Left ventricle myocardium inferior (tissue), 1 donor: Measurements from ENCODE around the gene TNIP1. TPM values are rescaled to one million over a fixed set of nuclear protein-coding genes. Genes with fewer than 3 reads are reported as not detected.

Source experiments
- DNase-seq: peaks from one replicate; pipeline ENCODE4 v3.0.0-alpha.2; 2020
- H3K27ac ChIP-seq: fragments of 200-600 bp; replicated peaks from 2 replicates; pipeline ENCODE4 v1.8.0; 2021
- H3K27me3 ChIP-seq: fragments of 200-600 bp; 2 replicates; pipeline ENCODE4 v1.8.0; 2021; ENCODE audit warnings: low read depth
- H3K36me3 ChIP-seq: fragments of 200-600 bp; 2 replicates; pipeline ENCODE4 v1.8.0; 2021
- H3K4me1 ChIP-seq: fragments of 200-600 bp; 2 replicates; pipeline ENCODE4 v1.8.0; 2021
- H3K4me3 ChIP-seq: fragments of 200-600 bp; 2 replicates; pipeline ENCODE4 v1.8.0; 2021; ENCODE audit warnings: mild to moderate bottlenecking, moderate library complexity
- H3K9me3 ChIP-seq: fragments of 200-600 bp; replicated peaks from 2 replicates; pipeline ENCODE4 v1.8.0; 2021
- intact Hi-C: fragments of 100-400 bp; cut with micrococcal nuclease; formaldehyde crosslinking; loops from one replicate; pipeline ENCODE4 v1.11.0; 2022
- total RNA-seq: library from RNA; stranded (reverse); fragmentation: NEBNext Ultra II Directional; extraction: Animal tissue kit (Norgen Biotek cat#: 25700); gene quantifications from one replicate; pipeline ENCODE4 v1.2.1, GENCODE V29; 2021
- TF ChIP-seq, protein P1 (sequence below): fragments of 200-600 bp; IDR thresholded peaks from 2 replicates; pipeline ENCODE4 v1.8.0; 2021; ENCODE audit warnings: antibody characterized with exemption, mild to moderate bottlenecking, borderline replicate concordance
- donor health status: DM: no; HTN: yes; CAD: no; lungs with severe emphysema.

Gene TNIP1
- total RNA-seq, 1 donor from 2014 or later = 131 TPM

DNA sequence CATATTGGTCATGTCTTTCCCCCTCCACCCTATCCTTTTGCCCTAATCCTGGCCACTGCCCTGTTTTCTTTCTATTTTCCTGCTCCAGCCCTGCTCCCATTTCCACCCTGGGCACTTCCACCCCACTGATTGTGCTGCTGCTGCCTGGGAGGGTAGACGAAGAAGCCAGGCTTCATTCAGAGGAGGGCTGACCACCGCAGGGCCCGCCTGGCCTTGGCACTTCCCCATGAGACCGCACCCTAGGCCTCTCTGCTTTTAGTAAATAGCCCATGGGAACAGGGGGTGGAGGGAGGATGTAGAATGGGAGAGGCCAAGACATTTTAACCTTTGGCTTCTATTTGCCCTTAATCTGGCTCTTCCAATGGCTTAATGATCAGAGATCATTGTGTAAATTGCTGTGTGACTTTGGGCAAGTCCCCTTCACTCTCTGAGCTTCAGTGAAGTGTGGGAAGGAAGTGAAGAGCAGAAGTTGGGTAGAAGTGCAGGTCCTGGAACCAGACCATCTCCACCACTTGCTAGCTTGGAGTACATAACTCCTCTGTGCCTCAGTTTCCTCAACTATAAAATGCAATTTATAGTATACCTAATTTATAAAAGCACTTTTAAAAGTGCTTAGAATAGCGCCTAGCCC, 74.0 kb downstream of the TNIP1 start:
- Histone ChIP-seq H3K27me3 (no peaks in the 10 kb centered on the region), H3K4me3 (peak overlapping the region; percentile 32), H3K36me3 (no peaks in the 10 kb centered on the region), H3K4me1 (peaks cover 57% of the 10 kb centered on the region), H3K27ac (peak overlapping the region; percentile 90), H3K9me3 (no peaks in the 10 kb centered on the region)
- TF ChIP-seq, protein P1, sequence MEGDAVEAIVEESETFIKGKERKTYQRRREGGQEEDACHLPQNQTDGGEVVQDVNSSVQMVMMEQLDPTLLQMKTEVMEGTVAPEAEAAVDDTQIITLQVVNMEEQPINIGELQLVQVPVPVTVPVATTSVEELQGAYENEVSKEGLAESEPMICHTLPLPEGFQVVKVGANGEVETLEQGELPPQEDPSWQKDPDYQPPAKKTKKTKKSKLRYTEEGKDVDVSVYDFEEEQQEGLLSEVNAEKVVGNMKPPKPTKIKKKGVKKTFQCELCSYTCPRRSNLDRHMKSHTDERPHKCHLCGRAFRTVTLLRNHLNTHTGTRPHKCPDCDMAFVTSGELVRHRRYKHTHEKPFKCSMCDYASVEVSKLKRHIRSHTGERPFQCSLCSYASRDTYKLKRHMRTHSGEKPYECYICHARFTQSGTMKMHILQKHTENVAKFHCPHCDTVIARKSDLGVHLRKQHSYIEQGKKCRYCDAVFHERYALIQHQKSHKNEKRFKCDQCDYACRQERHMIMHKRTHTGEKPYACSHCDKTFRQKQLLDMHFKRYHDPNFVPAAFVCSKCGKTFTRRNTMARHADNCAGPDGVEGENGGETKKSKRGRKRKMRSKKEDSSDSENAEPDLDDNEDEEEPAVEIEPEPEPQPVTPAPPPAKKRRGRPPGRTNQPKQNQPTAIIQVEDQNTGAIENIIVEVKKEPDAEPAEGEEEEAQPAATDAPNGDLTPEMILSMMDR = no peak
- intact Hi-C loops = no loop called here
- peak; percentile 42 for DNase-seq

DNA sequence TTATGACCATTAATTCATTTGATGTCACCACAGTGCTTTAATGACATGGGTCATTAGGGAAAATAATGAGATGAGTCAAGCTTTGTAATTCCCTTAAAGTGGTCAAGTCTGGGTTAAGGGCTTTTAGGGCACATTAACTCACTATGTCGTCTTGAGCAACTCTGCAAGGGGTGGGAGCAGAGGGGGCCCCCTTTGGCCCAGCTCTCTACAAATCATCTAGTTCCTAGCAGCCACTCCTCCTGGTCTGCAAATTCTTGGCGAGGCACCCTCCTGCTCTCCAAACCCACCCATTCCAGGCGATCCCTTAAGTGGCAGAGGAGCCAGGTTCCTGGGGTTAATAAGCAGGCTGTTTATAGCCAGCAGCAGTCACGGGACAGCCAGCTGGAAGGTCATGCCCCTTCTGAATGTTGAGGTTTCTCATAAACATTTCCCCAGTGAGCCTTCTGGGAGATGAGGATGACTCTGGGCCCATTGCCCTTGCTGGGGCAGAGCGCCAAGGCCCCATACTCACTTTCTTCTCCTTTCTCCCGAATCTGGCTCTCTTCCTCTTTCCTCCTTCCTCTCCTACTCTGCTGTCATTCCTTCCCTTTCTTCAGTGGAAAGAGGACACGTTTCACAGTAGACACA, 74.8 kb downstream of the TNIP1 start:
- intact Hi-C loops = no loop called here

DNA sequence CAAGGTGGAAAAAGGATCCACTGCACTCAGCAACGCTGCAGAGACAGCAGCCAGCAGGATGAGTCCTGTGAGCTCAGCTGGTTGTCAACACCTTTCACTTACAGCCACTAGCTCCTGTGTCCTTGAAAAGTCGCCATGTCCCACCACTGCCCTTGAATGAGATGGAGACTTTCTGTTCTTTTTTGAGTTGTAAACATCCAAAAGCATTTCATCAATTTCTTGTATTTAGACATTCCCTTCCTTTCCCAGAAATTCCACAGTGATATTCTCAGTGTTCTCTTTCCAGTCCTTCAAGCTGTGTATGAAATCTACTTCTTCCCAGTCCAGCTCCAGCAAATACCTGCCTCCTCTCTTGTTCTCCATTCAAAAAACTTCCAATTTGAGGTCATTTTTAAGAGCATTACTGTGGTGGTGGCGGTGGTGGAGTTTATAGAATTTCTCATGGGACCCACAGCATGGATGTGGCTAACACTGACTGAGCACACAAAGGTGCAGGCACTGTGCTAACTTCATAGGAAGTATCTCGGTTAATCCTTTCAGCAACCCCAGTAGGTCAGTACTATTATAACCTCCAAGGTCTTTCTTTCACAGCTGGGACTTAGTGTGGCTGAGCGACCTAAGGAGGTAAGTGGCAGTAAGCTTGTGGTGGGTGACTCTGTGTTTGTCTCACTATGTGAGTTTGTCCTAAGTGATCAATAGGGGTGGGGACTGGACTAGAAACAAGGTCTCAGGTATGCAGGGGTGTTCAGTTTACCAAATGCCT, 75.5 kb downstream of the TNIP1 start:
- TF ChIP-seq, protein P1 = no peak
- no peaks in the 10 kb centered on the region for H3K9me3 ChIP-seq
- H3K4me3 ChIP-seq = peak overlapping the region; percentile 32
- no peaks in the 10 kb centered on the region for H3K27me3 ChIP-seq
- peak overlapping the region; percentile 90 for H3K27ac ChIP-seq
- intact Hi-C loops = no loop called here
- H3K36me3 ChIP-seq = no peaks in the 10 kb centered on the region
- H3K4me1 ChIP-seq = peaks cover 57% of the 10 kb centered on the region
- DNase-seq = peak; percentile 47

More for the DNA sequence above, 74.8 kb downstream of the TNIP1 start:
- TF ChIP-seq, protein P1 = no peak
- Histone ChIP-seq H3K4me1 (peaks cover 57% of the 10 kb centered on the region), H3K27ac (peak overlapping the region; percentile 90), H3K4me3 (peak overlapping the region; percentile 32), H3K36me3 (no peaks in the 10 kb centered on the region), H3K9me3 (no peaks in the 10 kb centered on the region), H3K27me3 (no peaks in the 10 kb centered on the region)
- peak; percentile 87 for DNase-seq

DNA sequence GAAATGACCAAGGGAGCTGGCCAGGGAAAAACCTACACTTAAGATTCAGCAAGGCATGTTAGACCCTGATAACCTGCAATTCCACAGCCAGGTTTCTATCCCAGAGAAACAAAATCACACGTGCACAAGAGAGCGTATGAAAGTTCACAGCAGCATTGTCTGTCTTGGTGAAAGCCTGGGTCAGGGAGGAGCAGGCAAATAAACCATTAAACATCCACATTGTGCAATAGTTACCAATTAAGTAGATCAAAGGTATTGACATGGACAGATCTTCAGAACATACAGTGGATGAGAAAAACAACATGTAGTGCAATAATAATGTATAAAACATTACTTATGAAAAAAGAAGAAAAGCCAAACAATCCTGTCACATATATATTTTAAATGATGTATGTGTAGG, 76.3 kb downstream of the TNIP1 start:
- no peaks in the 10 kb centered on the region for H3K36me3 ChIP-seq
- intact Hi-C loops = loop anchor here (5.0 kb wide), 2 partner anchors 43 to 103 kb away; no protein-coding TSS in a partner anchor
- DNase-seq = no peak
- H3K4me1 ChIP-seq = peaks cover 64% of the 10 kb centered on the region
- no peak overlapping the region for H3K4me3 ChIP-seq
- peak overlapping the region; percentile 90 for H3K27ac ChIP-seq
- no peaks in the 10 kb centered on the region for H3K9me3 ChIP-seq
- TF ChIP-seq, protein P1 = no peak
- no peaks in the 10 kb centered on the region for H3K27me3 ChIP-seq

DNA sequence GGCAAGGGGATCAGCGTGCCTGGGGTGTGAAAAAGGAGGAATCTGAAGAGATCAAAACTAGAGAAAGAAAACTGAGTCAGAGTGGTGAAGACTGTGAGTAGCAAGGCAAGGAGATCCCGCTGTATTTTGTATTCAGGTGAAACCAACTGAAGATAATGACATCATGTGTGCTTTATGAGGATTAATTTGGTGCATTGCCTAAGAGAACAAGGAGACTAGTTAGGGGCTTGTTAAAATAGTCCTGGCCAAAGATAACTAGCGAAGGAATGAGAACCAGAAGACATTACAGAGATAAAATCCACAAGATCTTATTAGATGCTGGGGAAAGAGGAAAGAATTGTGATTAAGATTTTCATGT, 77.4 kb downstream of the TNIP1 start:
- Histone ChIP-seq H3K27me3 (no peaks in the 10 kb centered on the region), H3K4me1 (peaks cover 64% of the 10 kb centered on the region), H3K36me3 (no peaks in the 10 kb centered on the region), H3K27ac (peak overlapping the region; percentile 90), H3K9me3 (no peaks in the 10 kb centered on the region), H3K4me3 (no peak overlapping the region)
- intact Hi-C loops = loop anchor here (5.0 kb wide), 2 partner anchors 44 to 104 kb away; no protein-coding TSS in a partner anchor
- TF ChIP-seq, protein P1 = no peak
- no peak for DNase-seq
